HAP-1 (cell line): ENCODE results near the gene KCNMA1.

Experiments
- DNase-seq, 2 experiments: peaks; one replicate each; pipeline ENCODE4 v3.0.0-alpha.2; 2016 to 2020; ENCODE audit warnings: low spot score in 2 of 2
- H3K27me3 ChIP-seq: fragments of 250-450 bp; sonication (Bioruptor Pico); 2 replicates; pipeline ENCODE4 v1.5.1; 2020; ENCODE audit warnings: low read depth, mild to moderate bottlenecking, moderate library complexity
- H3K36me3 ChIP-seq: fragments of 250-450 bp; sonication (Bioruptor Pico); replicated peaks from 2 replicates; pipeline ENCODE4 v1.5.1; 2020; ENCODE audit warnings: mild to moderate bottlenecking
- H3K4me1 ChIP-seq: fragments of 250-450 bp; sonication (Bioruptor Pico); 2 replicates; pipeline ENCODE4 v1.5.1; 2020; ENCODE audit warnings: mild to moderate bottlenecking
- H3K4me3 ChIP-seq: fragments of 250-450 bp; sonication (Bioruptor Pico); 2 replicates; pipeline ENCODE4 v1.5.1; 2020; ENCODE audit warnings: mild to moderate bottlenecking, moderate library complexity
- H3K9me3 ChIP-seq: fragments of 250-450 bp; sonication (Bioruptor Pico); 2 replicates; pipeline ENCODE4 v1.5.1; 2020; ENCODE audit warnings: mild to moderate bottlenecking, moderate library complexity
- in situ Hi-C: fragments of 300-500 bp; cut with MboI; formaldehyde crosslinking; loops from 3 replicates; pipeline ENCODE4 v1.14.3; 2020; ENCODE audit warnings: low sequenced_read_pairs, inconsistent platforms, mixed read lengths

KCNMA1 gene

DNA sequence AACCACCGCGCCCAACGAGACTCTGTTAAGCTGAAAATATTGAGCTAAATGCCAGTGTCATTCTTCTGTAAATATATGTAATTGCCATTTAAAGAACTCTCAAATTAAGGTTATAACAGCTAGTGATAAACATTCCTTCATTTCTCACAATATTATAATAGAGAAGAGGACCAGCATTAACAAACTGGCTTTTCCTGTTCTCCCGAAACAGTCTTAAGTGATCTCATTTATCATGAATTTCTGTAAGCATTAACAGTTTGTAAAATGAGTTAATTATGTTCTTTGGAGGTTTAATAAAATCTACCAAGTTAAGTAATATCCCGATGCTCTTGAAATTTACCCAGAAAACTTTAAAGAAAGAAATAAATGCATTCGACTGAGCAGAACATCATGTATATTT, 352.8 kb downstream of the KCNMA1 start:
- Histone ChIP-seq H3K36me3 (no peaks in the 10 kb centered on the region), H3K27me3 (no peaks in the 10 kb centered on the region), H3K4me3 (no peak overlapping the region), H3K4me1 (no peaks in the 10 kb centered on the region), H3K9me3 (no peaks in the 10 kb centered on the region)
- no peak for DNase-seq
- in situ Hi-C loops, result no loop called here

DNA sequence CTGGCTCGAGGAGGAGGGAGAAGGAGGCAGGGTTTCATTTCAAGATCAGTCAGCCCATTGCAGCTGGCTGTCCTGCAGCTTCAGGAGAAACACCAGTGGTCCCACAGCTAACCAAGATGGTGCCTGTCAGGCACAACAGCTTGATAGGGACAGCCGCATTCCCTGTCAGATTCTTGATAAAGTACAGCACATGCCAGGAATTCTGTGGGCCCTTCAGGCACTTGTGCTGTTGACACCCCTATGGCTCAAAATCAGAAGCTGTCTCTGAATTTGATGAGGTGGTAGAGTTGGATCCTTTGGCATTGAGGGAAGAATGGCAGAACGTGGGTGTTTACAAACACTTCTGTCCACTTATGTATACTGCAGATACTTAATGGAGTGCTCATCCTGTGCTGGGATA, 354.3 kb downstream of the KCNMA1 start:
- Histone ChIP-seq H3K4me3 (no peak overlapping the region), H3K27me3 (no peaks in the 10 kb centered on the region), H3K9me3 (no peaks in the 10 kb centered on the region), H3K36me3 (no peaks in the 10 kb centered on the region), H3K4me1 (no peaks in the 10 kb centered on the region)
- no peak for DNase-seq
- in situ Hi-C loops, result no loop called here

DNA sequence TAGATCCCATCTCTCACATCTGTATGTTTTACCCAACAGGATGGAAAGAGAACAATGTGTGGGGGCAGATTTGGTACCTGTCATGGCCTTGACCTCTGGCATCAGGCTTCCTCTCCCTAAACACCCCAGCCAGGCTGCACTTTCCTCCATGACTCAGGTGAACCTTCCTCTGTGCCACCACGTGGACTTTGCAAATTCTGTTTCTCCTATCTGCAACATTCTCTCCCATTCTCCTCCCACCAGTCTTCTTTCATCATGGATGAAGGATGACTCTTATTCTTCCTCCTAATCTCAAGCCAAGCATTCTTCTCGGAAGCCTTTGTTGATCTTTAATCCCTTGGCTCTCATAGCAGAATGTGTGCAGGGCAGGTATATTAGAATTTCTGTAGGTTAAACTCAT, 355.4 kb downstream of the KCNMA1 start:
- in situ Hi-C loops, result no loop called here
- no peak for DNase-seq

DNA sequence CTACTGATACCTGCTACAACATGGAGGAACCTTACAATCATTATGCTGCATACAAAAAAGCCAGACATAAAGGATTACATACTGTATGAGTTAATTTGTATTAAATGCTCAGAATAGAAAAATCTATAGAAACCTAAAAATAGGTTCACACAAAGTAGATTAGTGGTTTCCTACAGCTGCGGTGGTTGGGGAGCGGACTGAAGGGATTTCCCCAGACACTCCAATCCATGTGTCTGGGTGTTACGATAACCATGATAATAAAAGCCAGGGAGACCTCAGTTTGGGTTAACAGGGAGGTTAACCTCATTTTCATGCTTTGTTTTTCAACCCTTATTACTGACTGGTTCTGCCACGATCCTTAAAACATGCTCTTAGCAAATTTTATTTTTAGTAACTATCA, 355.9 kb downstream of the KCNMA1 start:
- Histone ChIP-seq H3K4me1 (no peaks in the 10 kb centered on the region), H3K9me3 (no peaks in the 10 kb centered on the region), H3K4me3 (no peak overlapping the region), H3K36me3 (no peaks in the 10 kb centered on the region), H3K27me3 (no peaks in the 10 kb centered on the region)
- no peak for DNase-seq
- in situ Hi-C loops, result no loop called here

More for the DNA sequence above, 355.4 kb downstream of the KCNMA1 start:
- H3K36me3 ChIP-seq, result no peaks in the 10 kb centered on the region
- no peaks in the 10 kb centered on the region for H3K27me3 ChIP-seq
- no peak overlapping the region for H3K4me3 ChIP-seq
- H3K9me3 ChIP-seq, result no peaks in the 10 kb centered on the region
- no peaks in the 10 kb centered on the region for H3K4me1 ChIP-seq

DNA sequence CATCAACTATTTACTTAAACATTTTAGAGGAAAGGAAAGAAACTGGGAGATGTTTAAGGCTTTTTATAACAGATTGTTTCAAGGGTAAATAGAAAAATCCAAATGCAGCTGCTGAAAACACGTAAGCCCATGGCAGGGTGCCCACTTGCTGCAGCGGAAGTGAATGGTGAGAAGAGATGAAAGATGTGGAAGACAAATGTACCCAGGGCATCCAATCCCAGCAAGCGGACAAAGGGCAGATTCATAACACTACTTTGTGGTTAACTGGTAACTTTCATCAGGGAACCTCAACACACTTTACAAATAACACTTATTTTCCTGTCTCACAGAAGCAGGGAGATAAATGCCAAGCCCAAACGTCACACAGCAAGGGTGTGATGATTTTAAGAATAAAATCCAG, 358.4 kb downstream of the KCNMA1 start:
- Histone ChIP-seq H3K4me3 (no peak overlapping the region), H3K36me3 (no peaks in the 10 kb centered on the region), H3K9me3 (no peaks in the 10 kb centered on the region), H3K4me1 (no peaks in the 10 kb centered on the region), H3K27me3 (no peaks in the 10 kb centered on the region)
- DNase-seq, result no peak
- in situ Hi-C loops, result no loop called here

DNA sequence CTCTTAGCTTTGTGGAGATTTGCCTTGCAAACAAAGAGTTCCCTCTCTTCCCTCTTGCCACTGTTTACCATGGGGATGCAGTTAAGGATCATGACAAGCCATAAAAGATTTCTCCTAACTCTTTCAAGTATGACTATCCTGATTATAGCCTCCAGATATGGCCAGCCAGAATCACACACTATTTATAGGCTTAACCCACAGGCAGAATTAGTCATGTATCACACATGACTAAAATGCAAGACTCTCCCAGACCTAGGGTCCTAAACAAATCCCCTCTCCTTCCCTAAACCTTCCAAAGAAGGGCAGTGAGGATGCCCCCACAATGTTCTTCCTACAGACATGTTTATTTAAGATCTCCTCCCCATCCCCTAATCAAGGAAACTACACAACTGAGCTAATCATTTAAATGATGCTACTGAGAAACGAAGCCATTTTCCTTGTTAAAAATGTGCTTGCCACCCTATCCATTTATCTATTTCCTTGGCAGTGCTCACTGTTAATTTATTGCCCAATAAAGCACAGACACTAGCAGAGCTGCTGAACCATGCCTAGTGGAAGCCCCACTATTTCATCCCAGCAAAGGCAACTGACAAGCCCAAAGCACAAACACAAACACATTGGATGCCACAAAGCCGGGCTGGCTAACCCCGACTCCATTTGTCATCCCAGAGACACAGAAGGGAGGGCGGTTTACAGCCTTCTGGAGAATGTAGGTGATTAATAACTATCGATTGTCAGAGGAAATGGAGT, 363.4 kb downstream of the KCNMA1 start:
- in situ Hi-C loops, result no loop called here
- Histone ChIP-seq H3K4me1 (no peaks in the 10 kb centered on the region), H3K27me3 (no peaks in the 10 kb centered on the region), H3K9me3 (no peaks in the 10 kb centered on the region), H3K36me3 (no peaks in the 10 kb centered on the region), H3K4me3 (no peak overlapping the region)
- DNase-seq, result no peak

DNA sequence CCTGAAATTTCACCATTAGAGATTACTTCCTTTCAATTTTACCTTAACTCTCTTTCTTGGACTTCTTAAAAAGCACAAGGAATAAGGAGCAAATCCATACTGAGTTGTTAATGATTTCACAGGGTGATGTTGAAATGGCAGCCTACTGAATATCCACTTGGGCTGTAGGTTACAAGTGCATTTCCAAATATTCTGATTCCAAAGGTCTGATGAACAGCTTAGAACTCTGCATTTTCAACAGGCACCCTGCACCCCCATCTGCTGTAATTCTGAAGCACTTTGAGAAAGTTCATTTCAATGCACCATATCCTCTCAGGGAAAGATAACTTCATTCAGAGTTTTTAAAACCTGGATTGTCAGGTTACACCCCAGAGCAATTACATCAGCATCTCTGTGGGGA, 368.4 kb downstream of the KCNMA1 start:
- in situ Hi-C loops, result no loop called here
- Histone ChIP-seq H3K36me3 (no peaks in the 10 kb centered on the region), H3K4me1 (no peaks in the 10 kb centered on the region), H3K9me3 (no peaks in the 10 kb centered on the region), H3K27me3 (no peaks in the 10 kb centered on the region), H3K4me3 (no peak overlapping the region)
- DNase-seq, result no peak

DNA sequence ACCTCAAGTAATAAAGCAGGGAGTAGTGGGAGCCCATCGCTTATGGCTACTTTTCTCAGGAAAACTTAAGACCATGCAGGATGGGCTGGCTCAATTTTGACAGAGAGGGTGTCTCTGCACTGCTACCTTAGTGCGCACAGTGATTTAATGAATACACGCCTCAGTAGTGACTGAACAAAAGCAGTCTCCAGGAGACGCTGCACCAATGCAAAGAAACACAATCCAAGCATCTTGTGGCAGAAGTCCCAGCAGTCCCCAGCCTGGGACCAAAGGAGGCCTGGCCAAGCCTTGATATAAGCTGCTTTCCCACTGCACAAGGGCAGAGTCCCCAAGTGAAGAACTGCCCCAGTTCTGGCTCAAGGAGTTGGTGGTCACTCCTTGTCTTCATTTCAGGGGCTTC, 368.9 kb downstream of the KCNMA1 start:
- no peaks in the 10 kb centered on the region for H3K4me1 ChIP-seq
- DNase-seq, result no peak
- H3K4me3 ChIP-seq, result no peak overlapping the region
- in situ Hi-C loops, result no loop called here
- no peaks in the 10 kb centered on the region for H3K27me3 ChIP-seq
- H3K36me3 ChIP-seq, result no peaks in the 10 kb centered on the region
- H3K9me3 ChIP-seq, result no peaks in the 10 kb centered on the region

DNA sequence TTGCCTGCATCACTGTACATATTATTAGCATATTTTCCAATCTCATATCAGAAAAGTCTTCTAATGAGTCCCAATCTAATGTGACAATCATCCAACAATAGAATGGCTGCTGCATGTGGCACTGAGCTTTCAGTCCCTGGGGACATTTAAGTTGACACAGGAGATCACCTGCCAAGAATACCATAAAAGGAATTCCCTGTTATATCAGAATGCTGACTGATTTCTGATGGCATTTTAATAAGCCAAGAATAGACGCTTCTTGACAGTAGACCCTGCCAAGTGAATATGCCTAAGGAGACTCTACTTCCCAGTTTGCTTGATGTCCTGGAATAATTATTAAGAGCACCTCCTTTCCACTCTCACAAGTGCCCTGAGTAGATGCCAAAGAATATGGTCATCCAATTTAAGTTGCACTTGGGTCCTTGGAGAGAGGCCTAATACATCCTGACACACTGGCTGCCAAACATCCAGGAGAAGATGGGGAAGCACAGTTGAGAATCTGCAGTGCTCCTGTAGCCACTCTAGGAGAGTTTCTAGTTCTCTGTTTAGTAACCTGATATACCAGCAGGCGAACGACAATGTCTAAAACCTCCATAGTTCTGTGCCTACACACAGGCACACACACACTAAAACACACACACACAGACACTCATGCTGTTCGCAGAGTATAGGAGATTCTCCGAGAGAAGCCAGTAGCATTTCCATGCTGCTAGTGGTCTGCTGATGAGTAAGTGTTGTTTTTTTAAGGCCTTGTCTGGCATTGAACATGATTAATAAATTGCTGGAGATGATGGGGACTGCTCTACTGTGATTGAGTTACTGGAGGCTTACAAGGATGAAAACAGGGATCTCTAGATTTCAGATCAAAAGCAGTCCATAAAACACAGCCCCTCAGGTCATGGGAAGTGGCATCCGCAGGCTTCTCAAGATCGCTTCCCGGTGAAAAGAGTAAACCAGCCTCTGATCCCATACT, 369.6 kb downstream of the KCNMA1 start:
- no peak for DNase-seq
- Histone ChIP-seq H3K4me1 (no peaks in the 10 kb centered on the region), H3K27me3 (no peaks in the 10 kb centered on the region), H3K9me3 (no peaks in the 10 kb centered on the region), H3K36me3 (no peaks in the 10 kb centered on the region), H3K4me3 (no peak overlapping the region)
- in situ Hi-C loops, result no loop called here

DNA sequence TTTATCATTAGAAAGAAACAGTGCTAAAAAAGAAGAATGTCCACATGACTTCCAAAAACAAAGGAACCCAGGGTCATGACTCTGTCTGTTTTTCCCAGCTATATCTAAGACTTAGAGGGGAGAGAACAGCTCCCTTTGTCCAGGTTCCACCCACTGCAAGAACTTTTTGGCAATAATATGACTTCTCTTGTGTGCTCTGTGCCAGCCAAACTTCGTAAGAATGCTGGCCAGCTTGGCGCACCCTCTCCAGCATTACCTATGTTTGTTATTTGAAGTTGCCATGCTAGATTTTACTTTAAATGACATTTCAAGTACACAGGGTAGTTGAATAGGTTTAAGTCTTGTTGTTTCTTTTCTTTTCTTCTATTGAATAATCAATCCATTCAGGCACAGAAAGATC, 371.4 kb downstream of the KCNMA1 start:
- H3K36me3 ChIP-seq, result no peaks in the 10 kb centered on the region
- no peaks in the 10 kb centered on the region for H3K4me1 ChIP-seq
- no peak overlapping the region for H3K4me3 ChIP-seq
- in situ Hi-C loops, result no loop called here
- no peak for DNase-seq
- no peaks in the 10 kb centered on the region for H3K27me3 ChIP-seq
- no peaks in the 10 kb centered on the region for H3K9me3 ChIP-seq

DNA sequence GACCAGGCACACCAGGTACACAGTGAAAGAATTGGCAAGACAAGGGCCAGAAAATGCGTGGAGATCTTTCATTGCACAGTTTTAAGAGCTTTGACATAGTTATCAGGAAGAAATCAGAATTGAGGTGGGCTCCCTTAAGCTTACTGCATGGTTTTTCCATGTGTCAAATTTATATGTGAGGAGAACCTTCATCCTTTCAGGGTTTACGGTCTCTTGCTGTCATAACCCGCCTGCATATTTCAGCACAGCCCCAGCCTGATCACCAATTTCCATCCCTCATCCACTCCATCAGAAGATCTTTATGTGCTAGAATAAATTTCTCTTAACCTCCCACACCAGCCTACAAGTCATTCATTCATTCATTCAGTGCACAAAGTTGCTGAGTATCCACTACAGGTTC, 373.1 kb downstream of the KCNMA1 start:
- Histone ChIP-seq H3K4me1 (no peaks in the 10 kb centered on the region), H3K4me3 (no peak overlapping the region), H3K36me3 (no peaks in the 10 kb centered on the region), H3K27me3 (no peaks in the 10 kb centered on the region), H3K9me3 (no peaks in the 10 kb centered on the region)
- no peak for DNase-seq
- in situ Hi-C loops, result no loop called here

DNA sequence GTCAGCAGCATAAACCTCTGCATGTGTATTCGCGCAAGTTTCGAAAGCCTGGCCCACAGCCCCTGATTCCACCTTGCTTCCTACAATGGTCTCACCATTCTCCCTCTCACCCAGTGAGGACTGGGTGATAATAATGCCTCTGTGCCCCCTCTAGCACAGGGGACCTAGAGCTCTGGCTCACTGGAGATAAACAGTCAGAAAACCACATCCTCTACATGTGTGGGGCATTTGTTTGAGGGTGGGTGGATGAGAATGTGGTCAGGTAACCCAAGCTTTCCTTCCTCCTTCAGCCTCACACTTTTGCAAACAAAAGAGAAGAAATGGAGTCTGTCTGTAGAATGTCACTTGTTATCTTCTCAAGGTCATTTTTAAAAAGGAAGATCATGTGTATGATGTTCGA, 373.5 kb downstream of the KCNMA1 start:
- no peak for DNase-seq
- no peaks in the 10 kb centered on the region for H3K4me1 ChIP-seq
- H3K9me3 ChIP-seq, result no peaks in the 10 kb centered on the region
- no peaks in the 10 kb centered on the region for H3K27me3 ChIP-seq
- no peak overlapping the region for H3K4me3 ChIP-seq
- in situ Hi-C loops, result no loop called here
- H3K36me3 ChIP-seq, result no peaks in the 10 kb centered on the region

DNA sequence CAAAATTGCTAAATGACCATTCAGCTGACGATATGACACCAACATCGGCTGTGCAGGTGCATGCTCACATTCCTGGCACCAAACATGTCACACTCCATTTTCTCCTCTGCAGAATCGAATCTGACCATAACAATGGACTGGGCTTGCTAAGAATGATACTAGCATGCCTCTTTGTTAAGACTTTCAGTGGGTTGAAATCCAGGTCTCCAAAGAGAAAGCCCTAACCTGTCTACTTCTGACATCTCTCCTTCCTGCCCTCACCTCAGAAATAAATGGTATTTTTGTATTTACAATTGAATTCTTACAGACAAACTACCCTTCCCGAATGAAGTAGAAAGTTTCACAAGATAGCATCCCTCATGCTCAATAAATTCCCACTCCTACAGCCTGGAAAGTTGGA, 373.9 kb downstream of the KCNMA1 start:
- H3K4me1 ChIP-seq, result no peaks in the 10 kb centered on the region
- H3K9me3 ChIP-seq, result no peaks in the 10 kb centered on the region
- H3K4me3 ChIP-seq, result no peak overlapping the region
- no peaks in the 10 kb centered on the region for H3K27me3 ChIP-seq
- H3K36me3 ChIP-seq, result no peaks in the 10 kb centered on the region
- DNase-seq, result no peak
- in situ Hi-C loops, result no loop called here

DNA sequence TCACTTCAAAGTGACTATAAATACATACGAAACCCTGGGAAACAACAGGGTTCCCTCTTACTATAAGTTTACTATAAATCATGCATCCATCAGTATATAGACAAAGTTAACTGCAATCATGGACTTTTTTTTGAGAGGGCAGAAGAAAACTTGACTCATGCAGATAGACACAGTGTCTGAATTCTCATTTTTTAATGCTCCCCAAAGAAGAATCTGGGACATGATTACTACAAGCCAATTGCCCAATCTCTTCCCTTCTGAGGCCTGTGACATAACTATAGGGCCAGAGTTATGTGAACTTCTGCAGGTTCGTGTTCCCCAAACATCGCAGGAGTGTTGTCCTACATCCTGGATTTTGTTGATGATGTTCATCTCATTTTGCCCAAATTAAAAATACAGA, 376.5 kb downstream of the KCNMA1 start:
- Histone ChIP-seq H3K36me3 (no peaks in the 10 kb centered on the region), H3K27me3 (no peaks in the 10 kb centered on the region), H3K4me1 (no peaks in the 10 kb centered on the region), H3K4me3 (no peak overlapping the region), H3K9me3 (no peaks in the 10 kb centered on the region)
- no peak for DNase-seq
- in situ Hi-C loops, result no loop called here
